ENCODE measurements around the gene LMOD3.
A peak's percentile ranks its signal among the peaks of the same experiment; 100 is the strongest.

Gene LMOD3

DNA sequence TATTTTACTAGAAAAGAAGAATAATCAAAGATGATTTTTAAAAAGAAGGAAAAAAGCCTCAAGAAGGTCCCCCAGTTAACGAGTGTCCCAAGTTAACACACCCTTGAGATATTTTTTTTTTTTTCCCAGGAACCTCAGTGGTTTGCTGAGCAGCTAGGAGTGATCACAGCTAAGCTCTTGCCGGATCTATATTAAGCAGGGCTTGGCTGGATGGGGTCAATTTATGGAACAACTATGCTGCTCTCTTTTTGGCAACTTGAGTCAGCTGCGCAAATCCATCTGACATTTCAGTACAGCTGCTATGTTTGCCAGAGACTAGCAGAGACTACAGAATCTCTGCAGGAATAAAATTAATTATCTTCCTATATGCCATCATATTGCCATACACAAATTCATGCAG is at the start of gene LMOD3:
TSS of gene LMOD3 (minus strand) at position 193 of the 400 bp plus-strand sequence. CDS start 209 bp downstream, outside the sequence.
- no peak for DNase-seq

DNA sequence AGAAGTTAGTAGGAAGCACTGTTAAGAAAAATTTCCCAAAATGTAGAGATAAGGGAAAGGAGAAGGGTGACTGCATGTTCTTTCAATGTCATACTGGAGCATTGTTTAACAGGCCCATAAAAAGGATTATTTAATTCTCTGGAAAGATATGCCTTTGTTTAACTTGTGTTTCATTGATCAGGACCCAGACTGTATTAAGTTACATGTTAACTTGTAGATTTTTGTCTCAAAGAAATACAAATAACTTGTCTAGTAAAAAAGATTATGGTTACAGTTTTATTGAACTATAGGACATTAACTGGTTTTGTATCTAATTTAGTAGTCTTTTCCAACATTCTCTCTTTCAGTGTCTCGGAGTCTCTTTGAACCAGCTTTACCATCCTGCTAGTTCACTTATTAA is 49.7 kb upstream of the LMOD3 start:
- DNase-seq = no peak

DNA sequence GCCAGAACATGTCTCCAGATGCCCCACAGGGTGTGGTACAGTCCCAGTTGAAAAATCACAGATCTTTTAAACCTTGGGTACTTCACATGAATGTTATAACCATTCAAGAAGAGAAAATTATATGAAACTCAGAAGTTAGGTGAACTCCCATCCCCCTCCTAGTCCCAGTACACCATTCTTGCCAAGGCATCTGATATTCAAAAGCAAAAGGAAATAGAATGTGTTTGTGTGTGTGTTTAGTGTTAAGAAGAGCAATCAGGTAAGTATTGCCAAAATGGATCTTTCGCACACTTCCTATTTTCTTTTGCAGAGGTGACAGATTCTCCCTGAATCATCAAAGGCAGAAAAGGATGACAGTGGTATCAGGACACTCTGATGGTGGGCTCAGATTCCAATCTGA is 44.1 kb upstream of the LMOD3 start:
- DNase-seq = no peak

DNA sequence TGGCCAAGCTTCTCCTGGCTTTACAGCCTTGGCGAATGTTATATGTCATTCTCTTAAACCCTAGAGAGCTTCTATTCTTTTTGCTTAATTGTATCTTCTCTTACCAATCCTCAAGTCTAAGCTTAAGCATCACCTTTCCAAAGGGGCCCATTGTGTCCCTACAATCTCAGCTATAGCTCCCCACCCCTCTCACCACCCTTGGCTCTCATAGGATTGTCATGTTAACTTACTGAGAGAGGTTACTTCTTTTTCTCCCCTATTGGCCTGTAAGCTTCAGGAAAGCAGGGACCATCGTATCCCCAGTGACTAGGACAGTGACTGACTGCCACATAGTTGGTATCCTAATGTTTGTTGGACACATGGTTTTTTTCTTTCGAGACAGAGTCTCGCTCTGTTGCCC is 43.3 kb upstream of the LMOD3 start:
- DNase-seq = no peak

DNA sequence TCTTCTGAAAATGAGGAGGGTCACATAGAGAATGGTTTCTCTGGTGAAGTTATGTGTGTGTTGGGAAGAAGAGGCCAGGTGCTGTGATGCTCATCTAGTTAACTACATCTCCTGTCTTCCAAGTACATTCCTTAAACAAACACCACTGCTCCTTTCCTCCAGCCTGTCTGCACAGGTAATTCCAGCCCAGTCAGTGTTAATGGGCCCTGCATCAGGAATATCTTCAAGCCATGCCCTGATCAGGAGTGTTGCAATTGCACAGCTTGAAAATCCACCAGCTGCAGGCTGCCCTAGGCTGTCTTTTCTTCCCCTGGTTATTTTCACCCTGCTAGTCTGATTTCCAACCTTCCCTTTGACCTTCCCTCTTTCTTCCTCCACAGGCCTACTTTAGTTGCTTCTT is 41.9 kb upstream of the LMOD3 start:
- DNase-seq = no peak

DNA sequence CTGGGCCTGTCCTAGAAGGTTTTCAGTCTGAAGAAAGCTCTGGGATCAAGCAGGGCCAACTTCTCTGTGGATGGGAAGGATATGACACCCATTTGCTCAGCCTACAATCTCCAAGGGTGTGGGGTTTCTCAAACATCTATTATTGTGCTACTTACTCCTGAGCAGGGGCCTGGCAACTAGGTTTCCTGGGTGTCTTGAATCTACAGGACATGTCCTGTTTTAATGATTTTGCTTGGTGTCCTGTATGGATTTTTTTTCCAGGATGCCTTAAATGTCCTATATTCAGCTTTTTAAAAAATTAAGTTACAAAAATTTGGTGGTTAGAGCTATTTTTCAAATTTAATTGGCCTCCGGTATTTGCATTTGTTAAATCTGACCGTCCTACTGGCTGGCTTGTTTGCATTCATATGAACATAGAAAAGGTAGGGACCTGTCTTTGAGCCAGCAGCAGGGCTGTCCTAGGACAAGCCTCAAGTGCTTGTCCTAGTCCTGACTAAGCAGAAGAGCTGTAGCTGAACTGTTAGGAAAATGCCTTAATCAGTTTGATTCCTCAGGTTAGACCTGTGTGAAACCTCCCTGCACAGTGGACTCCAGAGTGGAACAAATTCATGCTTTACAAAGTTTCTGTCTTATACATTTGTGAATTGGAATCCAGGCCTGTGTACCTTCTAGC is 40.0 kb upstream of the LMOD3 start:
- DNase-seq = no peak

DNA sequence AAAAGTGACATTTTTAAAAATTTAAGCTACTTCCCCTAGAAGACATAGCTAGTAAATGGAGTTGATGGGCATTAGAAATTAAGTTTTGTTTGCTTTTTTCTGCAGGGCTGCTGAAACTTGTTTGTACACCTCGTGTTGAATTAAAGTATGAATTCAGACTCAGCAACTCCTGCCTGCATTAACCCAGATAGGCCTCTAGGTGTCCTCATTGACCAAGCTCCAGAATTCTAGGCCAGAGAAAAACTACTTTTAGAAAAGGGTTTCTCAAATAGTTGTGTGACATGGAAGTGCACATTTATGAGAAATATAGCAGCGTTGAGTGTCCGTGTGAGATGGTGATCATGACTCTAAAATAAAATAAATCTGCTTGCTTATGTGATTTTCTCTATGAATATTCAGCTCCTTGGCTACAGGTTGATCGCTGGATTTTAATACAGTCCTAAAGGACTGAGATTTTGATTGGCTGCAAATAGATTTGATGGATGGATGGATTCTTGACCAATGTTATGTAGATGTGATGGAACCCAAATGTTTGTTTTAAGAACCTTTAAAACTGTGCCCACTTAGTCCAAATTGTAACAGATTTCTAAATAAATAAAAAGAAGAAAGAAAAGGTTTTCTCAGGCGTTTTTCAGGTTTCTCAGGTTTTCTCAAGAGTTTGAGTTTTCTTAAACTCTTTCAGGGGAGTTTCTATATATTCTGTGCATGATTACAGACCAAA is 39.4 kb upstream of the LMOD3 start:
- peak; percentile 31 for DNase-seq

DNA sequence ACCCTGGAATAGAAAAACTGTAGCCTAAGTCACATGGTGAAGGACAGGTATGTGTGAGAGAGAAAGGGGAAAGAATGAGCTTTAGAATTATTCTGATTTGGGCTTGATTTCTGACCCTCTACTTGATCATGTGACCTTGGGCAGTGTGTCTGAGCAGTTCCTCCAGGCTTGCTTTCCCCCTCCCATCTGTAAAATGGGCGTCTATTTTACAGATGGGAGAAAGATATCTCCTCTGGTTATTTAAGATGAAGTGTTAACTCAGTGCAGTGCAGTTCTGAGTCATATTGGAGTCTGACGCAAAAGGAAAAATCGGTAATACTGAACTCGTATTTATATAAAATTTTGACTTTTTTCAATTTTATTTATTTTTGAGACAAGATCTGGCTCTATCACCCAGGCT is 38.1 kb upstream of the LMOD3 start:
- no peak for DNase-seq

DNA sequence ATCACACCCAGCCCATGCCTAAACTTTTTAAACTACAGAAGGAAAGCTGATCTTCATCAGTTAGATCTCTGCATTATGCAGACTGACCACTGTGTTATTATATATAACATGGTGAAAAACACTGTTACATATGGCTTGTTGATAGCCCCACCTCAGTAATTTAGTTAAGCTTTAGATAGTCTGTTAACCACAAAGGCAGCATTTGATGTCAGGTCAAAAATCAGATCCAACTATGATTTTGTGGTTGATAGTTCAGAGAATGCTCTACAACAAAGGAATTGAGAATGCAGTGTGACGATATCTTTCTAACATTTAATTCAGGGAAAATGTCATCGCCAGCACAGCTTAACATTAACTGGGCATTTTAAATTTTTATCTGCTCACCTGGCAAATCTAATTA is 37.7 kb upstream of the LMOD3 start:
- DNase-seq = no peak

DNA sequence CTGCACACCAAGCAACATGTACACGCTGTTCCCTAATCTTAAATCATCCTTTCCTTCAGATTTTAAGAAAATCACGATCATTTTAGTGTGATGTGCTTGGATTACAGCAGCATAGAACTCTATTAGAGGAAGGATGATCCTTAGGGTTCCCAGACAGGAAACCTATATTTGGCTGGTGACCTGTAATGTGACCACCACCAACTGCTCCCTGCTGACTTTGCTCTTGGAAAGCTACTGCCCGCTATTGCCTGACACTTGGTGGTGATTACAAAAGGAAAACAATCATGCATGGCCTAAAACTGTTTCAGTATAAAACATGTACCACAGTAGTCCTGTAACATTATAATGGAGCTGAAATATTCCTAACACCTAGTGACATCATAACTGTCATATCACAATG is 27.2 kb upstream of the LMOD3 start:
- DNase-seq = no peak

DNA sequence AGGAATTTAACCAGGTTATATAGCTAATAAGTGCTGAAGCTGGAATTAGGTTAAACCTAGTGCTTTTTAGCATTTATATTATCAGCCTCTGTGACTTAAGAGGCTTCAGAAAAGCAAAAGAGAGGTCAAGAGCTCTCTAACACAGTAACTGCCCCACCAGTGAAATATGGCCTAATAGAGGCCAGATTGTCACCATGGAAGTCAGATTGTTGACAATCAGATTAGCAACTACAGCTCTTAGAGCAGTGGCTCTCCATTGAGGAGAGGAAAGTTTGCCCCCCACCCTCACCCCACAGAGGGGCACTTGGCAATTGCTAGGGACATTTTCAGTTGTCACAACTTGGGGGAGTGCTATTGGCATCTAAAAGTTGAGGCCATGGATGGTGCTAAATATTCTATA is 23.3 kb upstream of the LMOD3 start:
- DNase-seq = no peak

DNA sequence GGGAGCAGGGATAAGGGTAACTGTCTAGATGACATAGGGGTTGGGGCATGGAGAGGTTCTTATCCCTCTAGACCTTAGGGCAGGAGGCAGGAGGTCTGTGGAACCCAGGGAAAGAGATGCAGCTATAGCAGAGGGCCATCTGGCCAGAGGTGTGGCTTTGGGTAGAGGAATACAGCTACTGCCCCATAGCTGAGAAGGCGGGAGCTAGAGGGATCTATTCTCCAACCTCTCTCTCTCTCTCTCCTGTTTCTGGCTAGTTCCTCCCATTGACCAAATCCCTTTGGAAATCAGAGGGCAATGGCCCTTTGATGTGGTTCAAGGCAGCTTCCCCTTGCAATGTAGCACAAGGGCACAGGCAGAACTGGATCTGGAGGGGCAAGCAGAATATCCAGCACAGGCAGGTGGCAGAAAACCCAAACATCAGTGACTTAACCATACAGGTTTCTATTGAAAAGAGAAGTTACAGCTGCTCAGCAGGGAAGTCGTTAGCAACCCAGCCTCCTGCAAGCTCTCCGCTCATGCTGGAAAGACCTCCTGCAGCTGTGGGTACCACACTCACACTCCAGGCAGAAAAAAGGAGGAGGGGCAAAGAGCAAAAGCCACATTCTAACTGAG is 22.3 kb upstream of the LMOD3 start:
- DNase-seq = no peak

DNA sequence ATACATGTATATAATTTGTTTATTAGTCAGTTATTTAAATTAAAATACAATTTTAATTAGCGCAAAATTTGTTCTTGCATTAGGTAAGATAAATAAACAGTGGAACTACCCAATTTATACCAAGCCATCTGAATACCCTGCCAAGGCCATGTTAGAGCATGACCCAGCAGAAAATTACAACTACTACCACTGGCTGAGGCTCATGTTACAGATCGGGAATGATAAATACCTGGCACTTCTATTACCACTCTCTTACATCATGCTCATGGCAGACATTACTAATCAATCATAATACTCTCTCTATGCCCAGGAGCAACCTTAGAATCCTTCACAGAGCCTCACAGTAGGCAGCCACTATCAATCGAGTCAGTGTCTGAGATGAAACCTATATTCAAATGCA is 21.2 kb upstream of the LMOD3 start:
- no peak for DNase-seq

DNA sequence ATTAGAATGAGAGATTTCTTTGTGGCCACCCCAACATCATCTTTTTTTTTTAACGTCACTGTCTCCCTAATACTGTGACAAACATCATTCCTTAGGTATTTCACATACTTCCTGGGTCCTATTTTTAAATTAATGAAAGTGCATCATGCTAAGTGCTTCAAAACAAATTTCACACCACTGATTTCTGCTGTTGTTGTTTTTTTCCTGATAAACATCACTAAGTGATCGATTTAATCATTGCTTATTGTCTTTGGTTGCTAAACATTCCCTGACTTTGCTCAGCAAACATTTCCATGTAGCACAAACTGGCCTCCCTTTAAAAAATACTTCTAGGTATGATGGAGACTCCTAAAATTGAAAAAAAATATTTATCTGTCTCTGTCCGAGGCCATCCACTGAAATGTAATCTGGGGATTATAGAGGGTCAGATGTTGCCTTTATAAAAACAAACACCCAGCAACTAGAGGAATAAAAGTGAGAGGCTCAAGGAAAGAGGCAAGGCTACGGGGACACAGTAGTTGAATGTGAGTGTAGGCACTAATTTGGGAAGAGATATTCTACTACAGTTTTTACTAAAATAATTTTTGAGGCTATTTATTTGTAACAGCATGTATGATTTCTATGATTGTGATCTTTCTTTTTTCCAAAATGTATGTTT is 20.5 kb upstream of the LMOD3 start:
- no peak for DNase-seq

DNA sequence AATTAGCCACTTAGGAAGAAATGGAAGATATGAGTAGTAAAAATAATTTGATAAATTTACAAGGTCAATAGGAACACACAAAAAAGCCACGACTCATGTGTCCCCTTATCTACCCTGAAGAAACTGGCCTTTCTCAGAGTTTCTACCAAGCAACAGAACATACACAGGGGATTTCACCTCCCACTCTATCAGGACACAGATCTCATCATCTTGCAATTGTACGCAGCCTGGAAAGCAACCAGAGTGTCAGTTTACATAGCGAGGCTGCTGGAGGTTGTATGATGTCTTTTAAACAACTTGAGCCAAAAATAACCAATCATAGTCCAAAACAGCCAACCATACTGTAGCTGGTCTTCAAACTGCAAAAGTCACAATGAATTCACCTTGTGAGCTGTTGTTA is 19.7 kb upstream of the LMOD3 start:
- no peak for DNase-seq

DNA sequence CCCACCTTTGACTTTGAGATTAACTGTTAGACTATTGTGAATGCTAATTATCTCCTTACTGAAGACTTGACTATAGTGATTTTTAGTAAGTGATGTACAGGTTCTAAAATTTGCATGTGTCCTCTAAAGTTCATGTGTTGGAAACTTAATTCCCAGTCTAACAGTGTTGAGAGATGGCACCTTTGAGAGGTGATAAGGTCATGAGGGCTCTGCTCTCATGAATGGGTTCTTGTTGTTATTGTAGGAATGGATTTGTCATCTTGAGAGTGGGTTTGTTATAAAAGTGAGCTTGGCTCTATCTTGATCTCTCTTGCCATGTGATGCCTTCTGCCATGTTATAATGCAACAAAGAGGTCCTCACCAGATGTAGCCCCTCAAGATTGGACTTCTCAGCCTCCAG is 18.9 kb upstream of the LMOD3 start:
- no peak for DNase-seq

DNA sequence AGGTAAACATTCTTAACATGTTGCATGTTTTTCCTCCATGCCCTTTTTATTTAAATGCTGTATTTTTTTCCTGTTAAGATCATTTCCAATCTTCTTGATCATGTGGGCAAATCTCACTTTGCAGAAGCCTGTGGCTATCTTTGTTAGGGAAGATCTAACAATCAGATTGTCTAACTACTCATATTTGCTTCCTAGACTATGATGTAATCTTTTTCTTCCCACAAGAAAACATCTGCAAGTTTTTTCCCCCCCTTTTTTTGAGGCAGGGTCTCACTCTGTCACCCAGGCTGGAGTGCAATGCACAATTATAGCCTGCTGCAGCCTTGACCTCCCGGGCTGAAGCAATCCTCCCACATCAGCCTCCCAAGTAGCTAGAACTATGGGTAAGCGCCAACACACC is 15.0 kb upstream of the LMOD3 start:
- no peak for DNase-seq

DNA sequence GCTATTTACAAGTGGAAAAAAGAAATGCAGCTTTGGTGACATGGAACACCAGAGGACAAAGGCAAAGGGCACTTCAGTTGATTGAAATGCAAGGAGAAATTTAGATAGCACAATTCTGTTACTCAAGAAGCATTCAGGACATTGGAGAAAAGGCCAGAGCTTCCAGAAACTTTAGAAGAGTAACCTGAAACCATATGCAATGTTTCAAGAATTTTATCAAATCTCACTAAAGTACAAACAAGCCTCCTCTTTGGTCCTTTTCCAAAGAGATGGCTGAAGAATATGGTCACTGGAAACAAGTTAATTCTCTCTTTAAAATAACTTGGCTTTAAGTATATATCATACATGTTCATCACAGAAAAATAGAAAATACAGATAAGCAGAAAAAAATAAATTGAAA is 14.6 kb upstream of the LMOD3 start:
- DNase-seq = no peak

DNA sequence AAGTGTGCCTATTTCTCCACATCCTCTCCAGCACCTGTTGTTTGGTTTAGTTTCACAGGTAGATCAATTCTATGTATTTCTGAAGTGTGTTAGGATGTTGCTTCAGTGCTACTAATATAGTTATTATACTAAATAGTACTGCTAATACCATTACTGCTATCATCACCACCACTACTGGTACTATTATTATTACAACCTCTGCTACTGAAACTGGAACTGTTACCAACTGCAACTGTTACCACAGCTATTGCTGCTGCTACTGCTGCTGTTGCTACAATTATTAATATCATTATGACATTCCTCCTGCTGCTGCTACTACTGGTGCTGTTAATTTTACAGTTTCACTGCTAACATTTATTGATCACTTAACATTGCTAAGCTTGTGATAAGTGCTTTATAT is 8.3 kb upstream of the LMOD3 start:
- DNase-seq = no peak

DNA sequence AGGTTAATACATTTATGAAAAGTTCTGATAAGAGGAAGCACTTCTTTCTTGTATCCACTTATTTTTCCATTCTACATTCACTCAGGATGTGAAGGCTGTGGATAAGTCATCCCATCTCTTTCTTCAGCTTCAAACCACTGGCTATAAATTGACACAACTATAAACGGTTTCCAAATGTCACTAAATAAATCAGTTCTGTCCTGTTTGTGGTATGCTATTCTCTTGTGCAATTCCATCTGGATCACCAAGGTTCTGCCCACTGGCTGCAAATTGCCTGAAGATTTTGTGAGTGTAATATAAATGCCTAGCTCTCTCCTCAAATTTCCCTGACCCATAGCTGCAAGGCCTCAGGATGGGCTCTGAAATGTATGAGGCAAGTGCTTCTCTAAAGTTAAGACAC is 7.1 kb upstream of the LMOD3 start:
- DNase-seq = no peak

DNA sequence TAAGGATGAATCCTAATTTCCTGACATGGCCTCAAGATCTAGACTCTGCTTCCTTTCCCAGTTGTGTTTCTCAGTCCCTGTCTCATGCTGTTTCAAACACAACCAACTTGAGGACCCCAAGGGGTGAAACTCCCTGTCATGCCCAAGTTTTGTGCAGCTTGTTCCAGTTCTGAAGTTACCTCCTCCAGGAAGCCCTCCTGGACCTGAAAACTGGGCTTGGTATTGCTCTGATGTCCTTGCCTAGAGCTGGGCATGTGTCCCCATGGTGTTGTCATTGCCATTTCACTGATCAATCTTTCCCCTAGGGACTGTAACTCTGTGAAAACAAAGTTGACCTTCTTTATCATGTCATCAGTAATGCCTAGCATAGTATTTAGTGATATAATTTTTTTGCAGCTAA is 6.1 kb upstream of the LMOD3 start:
- DNase-seq = no peak

DNA sequence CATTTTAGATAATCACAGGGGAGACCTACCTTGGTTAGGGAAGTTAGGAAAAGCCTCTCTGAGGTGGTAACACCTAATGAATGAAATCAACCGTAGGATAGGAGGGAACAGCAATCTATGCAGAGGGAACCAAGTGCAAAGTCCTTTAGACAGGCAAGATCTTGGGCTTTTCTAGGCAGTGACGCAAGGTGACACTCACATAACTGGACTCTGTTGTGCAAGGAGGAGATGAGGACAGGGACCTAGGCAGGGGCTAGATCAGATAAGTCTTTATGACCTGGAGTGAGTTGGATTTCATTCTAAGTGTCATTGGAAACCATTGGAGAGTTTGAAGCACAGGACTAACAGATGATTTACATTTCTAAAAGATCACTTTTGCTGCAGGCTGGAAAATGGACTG is 4.6 kb upstream of the LMOD3 start:
- no peak for DNase-seq

DNA sequence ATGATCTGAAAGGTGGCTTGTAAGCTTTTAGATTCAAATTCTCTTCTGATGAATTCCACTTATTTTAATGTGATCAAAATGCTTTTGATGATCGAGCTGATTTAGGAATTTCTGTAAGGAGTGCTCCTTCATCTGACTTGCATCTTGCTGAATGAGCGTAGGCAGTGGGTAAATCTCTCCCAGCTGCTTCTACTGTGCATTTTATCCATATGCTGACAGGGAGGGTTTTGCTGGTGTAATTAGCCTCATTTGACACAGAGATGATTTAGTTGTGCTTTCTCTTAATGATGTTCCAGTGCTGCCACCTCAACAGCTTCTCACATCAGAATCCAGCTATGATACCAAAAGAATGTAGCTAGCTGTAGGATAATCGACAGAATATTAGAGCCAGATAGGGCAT is 3.8 kb upstream of the LMOD3 start:
- no peak for DNase-seq

DNA sequence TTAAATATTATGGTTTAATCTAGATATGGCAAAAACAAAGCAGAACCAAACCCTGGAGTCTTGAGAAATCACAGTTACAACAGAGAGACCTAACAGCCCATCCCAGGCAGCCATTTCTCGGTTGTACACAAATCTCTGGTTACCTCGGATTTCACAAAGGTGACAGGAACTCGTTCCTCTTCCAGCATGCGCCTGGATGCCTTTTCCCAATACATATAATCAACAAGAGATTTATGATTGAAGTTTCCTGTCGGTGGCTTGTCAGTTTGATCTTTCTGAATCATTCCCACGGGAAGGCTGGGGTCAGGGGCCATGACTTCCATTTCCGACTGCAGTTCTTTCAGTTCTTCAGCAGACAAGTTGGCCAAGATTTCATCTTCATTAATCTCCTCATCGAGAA is 445 bp downstream of the LMOD3 start:
- no peak for DNase-seq

Data from stimulated activated CD4-positive, alpha-beta T cell treated with anti-CD3 and anti-CD28 coated beads, Interleukin-15, amount 100 ng/mL, for 24 hours (primary cell).